HG02763 (cell line): ENCODE measurements around the gene CIDEB.
A peak's percentile ranks its signal among the peaks of the same experiment; 100 is the strongest.
"Not testable (repeated sequence)": the region's sequence is repeated elsewhere in the genome, so short reads cannot be mapped to it uniquely, and the experiment has no call there.

Experiments used
- ATAC-seq: cut with Tn5 transposase; IDR thresholded peaks from one replicate; pipeline ENCODE4 v1.9.1; 2021; ENCODE audit warnings: mild to moderate bottlenecking, moderate library complexity; ENCODE audit not compliant: unreplicated experiment

The CIDEB gene

GRCh38 chr14:24332268-24332993, 24.7 kb upstream of the CIDEB start:
- ATAC-seq: peak; percentile 81

GRCh38 chr14:24331731-24332267, 24.0 kb upstream of the CIDEB start:
- no peak for ATAC-seq

- ATAC-seq: no peak
Observed at GRCh38 chr14:24330973-24331674, 23.3 kb upstream of the CIDEB start.

GRCh38 chr14:24329736-24330135, 22.0 kb upstream of the CIDEB start:
- ATAC-seq: no peak

GRCh38 chr14:24329073-24329663, 21.4 kb upstream of the CIDEB start:
- ATAC-seq: no peak

GRCh38 chr14:24327914-24328313, 20.1 kb upstream of the CIDEB start:
- ATAC-seq: not testable (repeated sequence)

- no peak for ATAC-seq
Observed at GRCh38 chr14:24327303-24327702, 19.5 kb upstream of the CIDEB start.

GRCh38 chr14:24325963-24326362, 18.2 kb upstream of the CIDEB start:
- ATAC-seq: no peak

- ATAC-seq: no peak
Observed at GRCh38 chr14:24325041-24325530, 17.3 kb upstream of the CIDEB start.

- ATAC-seq: no peak
Observed at GRCh38 chr14:24324024-24324423, 16.2 kb upstream of the CIDEB start.

GRCh38 chr14:24323341-24323740, 15.6 kb upstream of the CIDEB start:
- no peak for ATAC-seq

GRCh38 chr14:24322672-24323071, 14.9 kb upstream of the CIDEB start:
- ATAC-seq: no peak

- ATAC-seq: no peak
Observed at GRCh38 chr14:24321212-24321975, 13.6 kb upstream of the CIDEB start.

GRCh38 chr14:24317141-24317928, 9.6 kb upstream of the CIDEB start:
- ATAC-seq: no peak

- ATAC-seq: no peak
Observed at GRCh38 chr14:24316597-24316950, 8.8 kb upstream of the CIDEB start.

- no peak for ATAC-seq
Observed at GRCh38 chr14:24315807-24316596, 8.2 kb upstream of the CIDEB start.

GRCh38 chr14:24315243-24315806, 7.5 kb upstream of the CIDEB start:
- no peak for ATAC-seq

- ATAC-seq: no peak
Observed at GRCh38 chr14:24314377-24315193, 6.8 kb upstream of the CIDEB start.
